ENCODE data around the gene FADS2. TPM values are rescaled to one million over a fixed set of nuclear protein-coding genes. Genes with fewer than 3 reads are reported as not detected.

Gene FADS2
- polyA plus RNA-seq, 1 experiment: 327 TPM

- TF ChIP-seq CTCF (IDR thresholded peaks at IDR 0.05; ENCODE audit: insufficient read depth, low read depth, low read length): no peak
- H3K36me3 ChIP-seq (ENCODE audit: control insufficient read depth, insufficient read depth, low read length): no peaks in the 10 kb centered on the region; the same call in 1 of the 2 replicates
- no peak for DNase-seq (ENCODE audit: low read depth)
- H3K27me3 ChIP-seq (ENCODE audit: control insufficient read depth, insufficient read depth, low read length): no peaks in the 10 kb centered on the region
- POLR2A ChIA-PET: no interaction called here
- H3K4me3 ChIP-seq (ENCODE audit: low read depth, low read length): peak overlapping the region; percentile 82
- CTCF ChIA-PET: interaction anchor here (1.0 to 4.8 kb wide), 2 partner anchors 9 to 255 kb away, joined by 4 to 22 read pairs; partner anchors contain the start of gene FADS1
Observed at GRCh38 chr11:61826930-61827570, 1.1 kb upstream of the FADS2 start.

- POLR2A ChIA-PET: interaction anchor here (1.0 kb wide), 1 partner anchor 13 kb away, joined by 7 read pairs; no protein-coding TSS in a partner anchor
- Histone ChIP-seq H3K27me3 (ENCODE audit: control insufficient read depth, insufficient read depth, low read length) (no peaks in the 10 kb centered on the region), H3K4me3 (ENCODE audit: low read depth, low read length) (peak overlapping the region; percentile 82), H3K36me3 (ENCODE audit: control insufficient read depth, insufficient read depth, low read length) (peaks cover 2% of the 10 kb centered on the region; the same call in 1 of the 2 replicates)
- CTCF ChIA-PET: interaction anchor here (0.7 to 4.8 kb wide), 10 partner anchors 8 to 279 kb away, joined by 3 to 22 read pairs (median 4); partner anchors contain the start of genes FADS1 and FADS3
- TF ChIP-seq CTCF (IDR thresholded peaks at IDR 0.05; ENCODE audit: insufficient read depth, low read depth, low read length): no peak
- DNase-seq (ENCODE audit: low read depth): no peak
Observed at GRCh38 chr11:61828379-61828628, 204 bp downstream of the FADS2 start.

GRCh38 chr11:61828629-61829407, 718 bp downstream of the FADS2 start:
- POLR2A ChIA-PET: no interaction called here
- CTCF ChIA-PET: interaction anchor here (0.7 to 4.8 kb wide), 11 partner anchors 9 to 278 kb away, joined by 3 to 22 read pairs (median 4); partner anchors contain the start of gene FADS1
- Histone ChIP-seq H3K4me3 (ENCODE audit: low read depth, low read length) (peak overlapping the region; percentile 82), H3K36me3 (ENCODE audit: control insufficient read depth, insufficient read depth, low read length) (peaks cover 2% of the 10 kb centered on the region; the same call in 1 of the 2 replicates), H3K27me3 (ENCODE audit: control insufficient read depth, insufficient read depth, low read length) (no peaks in the 10 kb centered on the region)
- DNase-seq (ENCODE audit: low read depth): no peak
- peak; percentile 75 for TF ChIP-seq CTCF (IDR thresholded peaks at IDR 0.05; ENCODE audit: insufficient read depth, low read depth, low read length)

- DNase-seq (ENCODE audit: low read depth): no peak
- peaks cover 3% of the 10 kb centered on the region; the same call in 1 of the 2 replicates for H3K36me3 ChIP-seq (ENCODE audit: control insufficient read depth, insufficient read depth, low read length)
- TF ChIP-seq CTCF (IDR thresholded peaks at IDR 0.05; ENCODE audit: insufficient read depth, low read depth, low read length): no peak
- ChIA-PET POLR2A (no interaction called here), CTCF (interaction anchor here (0.9 to 4.8 kb wide), 2 partner anchors 12 to 36 kb away, joined by 3 to 22 read pairs; partner anchors contain the start of gene FADS1)
- peak overlapping the region; percentile 82 for H3K4me3 ChIP-seq (ENCODE audit: low read depth, low read length)
- no peaks in the 10 kb centered on the region for H3K27me3 ChIP-seq (ENCODE audit: control insufficient read depth, insufficient read depth, low read length)
Observed at GRCh38 chr11:61829806-61830205, 1.7 kb downstream of the FADS2 start.
